Memory B cell (primary cell): ENCODE measurements around the gene SCUBE2.

Experiments used
- ATAC-seq: fragments of 150-1000 bp; cut with Tn5 transposase; 2 replicates; pipeline ENCODE4 v1.10.0; 2021; ENCODE audit warnings: low read depth, mild to moderate bottlenecking, moderate library complexity
- DNase-seq, 2 donors: peaks; one replicate each; pipeline ENCODE4 v3.0.0; 2022; ENCODE audit warnings: low spot score in 2 of 2
- H3K27ac Mint-ChIP-seq: one replicate; pipeline ENCODE4 v1.8.0; 2022; ENCODE audit warnings: mild to moderate bottlenecking, moderate library complexity, mixed read lengths
- H3K27me3 Mint-ChIP-seq: one replicate; pipeline ENCODE4 v1.8.0; 2022; ENCODE audit warnings: mixed read lengths
- H3K36me3 Mint-ChIP-seq: one replicate; pipeline ENCODE4 v1.8.0; 2022; ENCODE audit warnings: mild to moderate bottlenecking, mixed read lengths
- H3K4me1 Mint-ChIP-seq: one replicate; pipeline ENCODE4 v1.8.0; 2022; ENCODE audit warnings: mixed read lengths
- H3K4me3 Mint-ChIP-seq: one replicate; pipeline ENCODE4 v1.8.0; 2022; ENCODE audit warnings: mild to moderate bottlenecking, moderate library complexity, mixed read lengths
- H3K9me3 Mint-ChIP-seq: one replicate; pipeline ENCODE4 v1.8.0; 2022; ENCODE audit warnings: mixed read lengths

Gene SCUBE2

DNA sequence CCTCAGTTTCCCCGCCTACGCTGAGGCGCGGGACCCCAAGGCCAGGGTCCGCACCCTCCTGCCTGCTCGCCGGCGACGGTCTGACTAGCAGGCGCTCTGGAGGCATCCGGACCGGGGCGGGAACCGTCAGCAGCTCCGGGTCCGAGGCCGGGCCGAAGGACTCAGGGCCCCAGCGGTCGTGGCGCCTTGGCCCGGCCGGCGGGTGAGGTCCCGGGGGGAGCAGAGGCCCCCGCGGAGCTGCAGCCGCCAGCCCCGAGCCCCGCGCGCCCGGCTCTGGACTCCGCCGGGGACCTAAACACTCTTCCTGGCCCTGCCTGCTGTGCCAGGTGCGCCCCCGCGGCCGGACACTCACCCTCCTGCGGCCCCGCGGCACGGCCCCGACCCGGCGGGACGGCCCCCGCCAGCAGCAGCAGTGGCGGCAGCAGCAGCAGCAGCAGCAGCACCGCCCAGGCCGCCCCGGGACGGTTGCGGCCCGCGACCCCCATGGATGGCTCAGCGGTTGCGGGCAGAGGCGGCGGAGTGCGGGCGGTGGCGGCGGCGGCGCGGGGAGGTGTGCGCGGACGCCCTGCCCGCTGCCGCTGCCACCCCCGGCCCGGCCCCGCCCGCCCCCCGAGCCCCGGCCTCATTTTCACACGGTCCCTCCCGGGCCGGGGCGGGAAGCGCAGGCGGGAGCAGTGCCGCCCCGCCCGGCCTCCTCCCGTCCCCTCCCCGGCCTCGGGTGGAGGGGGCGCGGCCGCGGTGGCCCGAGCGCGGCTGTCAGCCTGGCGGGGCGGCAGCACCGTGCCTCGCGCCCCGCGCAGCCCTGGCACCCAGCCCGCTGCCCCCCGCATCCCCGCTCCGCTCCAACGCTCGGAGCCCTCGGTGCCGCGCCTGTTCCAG lies at the start of gene SCUBE2:
Gene SCUBE2, minus strand, starts transcription at position 556 of the 879 bp plus-strand sequence. Its CDS starts 71 bp downstream, at position 485.
- Mint-ChIP-seq H3K27me3 (peaks cover 30% of the 10 kb centered on the region), H3K27ac (no peak within 1 kb of the TSS), H3K36me3 (no peaks in the 10 kb centered on the region), H3K9me3 (no peaks in the 10 kb centered on the region), H3K4me1 (peaks cover 3% of the 10 kb centered on the region), H3K4me3 (peak within 1 kb of the TSS; percentile 72)
- ATAC-seq, result peak; percentile 51
- DNase-seq, result no peak

GRCh38 chr11:9141186-9141585 lies 49.8 kb upstream of the SCUBE2 start:
- no peaks in the 10 kb centered on the region for H3K9me3 Mint-ChIP-seq
- H3K27me3 Mint-ChIP-seq, result no peaks in the 10 kb centered on the region
- H3K36me3 Mint-ChIP-seq, result peaks cover 18% of the 10 kb centered on the region
- ATAC-seq (no peak), DNase-seq (no peak)
- H3K27ac Mint-ChIP-seq, result no peak overlapping the region
- no peak overlapping the region for H3K4me3 Mint-ChIP-seq
- H3K4me1 Mint-ChIP-seq, result peaks cover 4% of the 10 kb centered on the region

DNA sequence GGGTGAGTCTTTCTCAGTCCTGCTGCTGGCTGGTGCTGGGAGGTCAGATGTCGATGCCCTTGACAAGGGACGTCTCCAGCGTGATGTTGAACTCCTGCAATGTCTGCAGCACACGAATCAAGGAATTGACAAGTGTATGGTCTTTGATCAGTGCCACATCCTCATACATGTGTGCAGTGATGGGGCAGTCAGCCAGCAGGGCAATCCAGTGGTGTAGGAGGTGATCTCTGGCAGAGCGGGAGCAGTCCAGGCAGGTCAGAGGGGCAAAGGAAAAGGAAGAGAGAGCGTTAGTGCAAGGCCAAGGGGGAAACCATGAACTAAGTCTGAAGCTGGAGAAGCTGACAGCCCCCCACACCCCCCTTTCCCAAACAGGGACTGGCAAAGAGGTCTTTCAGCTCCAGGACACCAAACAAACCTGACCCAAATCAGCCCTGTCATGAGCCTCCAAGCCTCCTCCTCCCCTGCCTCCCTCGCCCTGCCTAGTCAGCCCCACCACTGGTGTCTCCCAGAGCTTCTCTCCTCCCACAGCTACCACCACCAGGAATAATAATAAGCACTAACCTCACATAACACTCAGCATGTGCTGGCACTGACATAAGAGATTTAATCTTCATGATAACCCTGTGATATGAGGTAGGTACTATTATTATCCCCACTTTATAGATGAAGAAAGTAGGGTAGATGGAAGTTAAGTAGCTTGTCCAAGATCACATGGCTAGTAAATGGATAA lies 48.4 kb upstream of the SCUBE2 start:
- DNase-seq (no peak), ATAC-seq (no peak)
- Mint-ChIP-seq H3K36me3 (peaks cover 16% of the 10 kb centered on the region), H3K4me1 (peaks cover 4% of the 10 kb centered on the region), H3K27ac (peak overlapping the region; percentile 71), H3K4me3 (no peak overlapping the region), H3K27me3 (no peaks in the 10 kb centered on the region), H3K9me3 (no peaks in the 10 kb centered on the region)

GRCh38 chr11:9138612-9139579 lies 47.5 kb upstream of the SCUBE2 start:
- Mint-ChIP-seq H3K27me3 (no peaks in the 10 kb centered on the region), H3K4me3 (no peak overlapping the region), H3K4me1 (peaks cover 4% of the 10 kb centered on the region), H3K9me3 (no peaks in the 10 kb centered on the region), H3K27ac (peak overlapping the region; percentile 71), H3K36me3 (peaks cover 16% of the 10 kb centered on the region)
- ATAC-seq (no peak), DNase-seq (no peak)

GRCh38 chr11:9138133-9138453 lies 46.7 kb upstream of the SCUBE2 start:
- H3K9me3 Mint-ChIP-seq, result no peaks in the 10 kb centered on the region
- H3K27me3 Mint-ChIP-seq, result no peaks in the 10 kb centered on the region
- ATAC-seq (peak; percentile 16), DNase-seq (no peak)
- H3K4me3 Mint-ChIP-seq, result no peak overlapping the region
- H3K27ac Mint-ChIP-seq, result no peak overlapping the region
- peaks cover 4% of the 10 kb centered on the region for H3K4me1 Mint-ChIP-seq
- peaks cover 16% of the 10 kb centered on the region for H3K36me3 Mint-ChIP-seq

DNA sequence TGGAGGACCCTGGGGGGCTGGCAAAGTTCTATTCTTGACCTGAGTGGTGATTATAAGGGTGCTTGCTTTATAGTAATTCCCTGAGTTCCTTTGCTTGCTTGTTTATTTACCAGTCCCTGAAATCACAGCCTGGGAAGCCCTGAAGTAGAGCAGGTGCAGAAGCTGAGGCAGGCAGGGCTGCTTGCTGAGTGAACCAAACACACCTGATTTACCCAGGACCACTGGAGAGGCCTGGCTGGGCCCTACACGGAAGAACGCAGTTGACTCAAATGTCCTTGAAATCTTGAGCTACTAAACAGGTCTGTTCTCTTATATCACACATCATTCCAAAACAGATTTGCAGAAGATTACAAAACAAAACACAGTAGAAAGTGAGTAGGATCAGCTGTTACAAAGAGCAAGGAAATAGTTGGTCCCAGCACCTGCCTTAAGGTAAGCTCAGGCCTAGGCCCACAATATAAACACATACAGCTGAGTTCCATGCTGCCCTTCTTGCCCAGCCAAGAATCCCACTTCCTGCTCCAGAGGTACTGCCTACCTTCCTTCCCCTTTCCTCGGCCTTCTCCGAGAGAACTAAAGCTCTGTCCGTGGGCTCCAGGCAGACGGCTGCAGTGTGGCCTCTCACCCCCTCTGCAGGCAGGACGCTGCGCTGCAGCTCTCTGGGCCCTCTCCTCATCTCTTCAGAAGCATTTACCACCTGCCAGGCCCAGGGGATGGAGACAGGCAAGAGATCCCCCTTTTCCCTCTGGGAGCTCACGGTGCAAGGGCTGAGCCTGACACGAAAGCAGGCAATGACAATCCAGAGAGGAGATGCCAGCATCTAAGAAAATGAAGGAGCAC lies 46.1 kb upstream of the SCUBE2 start:
- DNase-seq (peak; percentile 53 to 63), ATAC-seq (peak; percentile 95)
- Mint-ChIP-seq H3K27me3 (no peaks in the 10 kb centered on the region), H3K27ac (no peak overlapping the region), H3K4me1 (peaks cover 4% of the 10 kb centered on the region), H3K9me3 (no peaks in the 10 kb centered on the region), H3K36me3 (peaks cover 12% of the 10 kb centered on the region), H3K4me3 (no peak overlapping the region)

GRCh38 chr11:9136741-9137140 lies 45.3 kb upstream of the SCUBE2 start:
- H3K27me3 Mint-ChIP-seq, result no peaks in the 10 kb centered on the region
- ATAC-seq (no peak), DNase-seq (no peak)
- no peaks in the 10 kb centered on the region for H3K9me3 Mint-ChIP-seq
- peaks cover 9% of the 10 kb centered on the region for H3K36me3 Mint-ChIP-seq
- H3K27ac Mint-ChIP-seq, result no peak overlapping the region
- peaks cover 4% of the 10 kb centered on the region for H3K4me1 Mint-ChIP-seq
- no peak overlapping the region for H3K4me3 Mint-ChIP-seq

DNA sequence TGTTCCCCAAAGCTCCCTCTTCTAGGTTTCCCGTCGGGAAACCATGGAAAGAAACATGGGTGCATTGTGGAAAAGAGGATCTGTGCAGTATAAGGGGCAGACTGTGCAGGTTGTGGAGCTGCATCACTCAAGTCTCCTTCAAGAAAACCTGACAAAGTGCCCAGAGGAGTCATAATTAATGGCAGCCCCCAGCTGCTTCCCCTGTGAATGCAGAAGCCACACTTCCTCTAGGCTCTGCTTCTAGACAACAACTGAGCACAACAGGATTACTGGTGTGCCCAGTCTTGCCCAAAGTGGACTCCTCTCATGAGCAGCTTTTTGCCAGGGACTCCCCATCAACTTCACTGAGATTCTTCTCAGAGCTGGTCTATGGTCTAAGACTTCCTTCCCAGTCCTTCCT lies 42.6 kb upstream of the SCUBE2 start:
- no peaks in the 10 kb centered on the region for H3K9me3 Mint-ChIP-seq
- H3K4me3 Mint-ChIP-seq, result no peak overlapping the region
- no peak overlapping the region for H3K27ac Mint-ChIP-seq
- ATAC-seq (no peak), DNase-seq (no peak)
- H3K27me3 Mint-ChIP-seq, result no peaks in the 10 kb centered on the region
- peaks cover 1% of the 10 kb centered on the region for H3K36me3 Mint-ChIP-seq
- peaks cover 7% of the 10 kb centered on the region for H3K4me1 Mint-ChIP-seq

DNA sequence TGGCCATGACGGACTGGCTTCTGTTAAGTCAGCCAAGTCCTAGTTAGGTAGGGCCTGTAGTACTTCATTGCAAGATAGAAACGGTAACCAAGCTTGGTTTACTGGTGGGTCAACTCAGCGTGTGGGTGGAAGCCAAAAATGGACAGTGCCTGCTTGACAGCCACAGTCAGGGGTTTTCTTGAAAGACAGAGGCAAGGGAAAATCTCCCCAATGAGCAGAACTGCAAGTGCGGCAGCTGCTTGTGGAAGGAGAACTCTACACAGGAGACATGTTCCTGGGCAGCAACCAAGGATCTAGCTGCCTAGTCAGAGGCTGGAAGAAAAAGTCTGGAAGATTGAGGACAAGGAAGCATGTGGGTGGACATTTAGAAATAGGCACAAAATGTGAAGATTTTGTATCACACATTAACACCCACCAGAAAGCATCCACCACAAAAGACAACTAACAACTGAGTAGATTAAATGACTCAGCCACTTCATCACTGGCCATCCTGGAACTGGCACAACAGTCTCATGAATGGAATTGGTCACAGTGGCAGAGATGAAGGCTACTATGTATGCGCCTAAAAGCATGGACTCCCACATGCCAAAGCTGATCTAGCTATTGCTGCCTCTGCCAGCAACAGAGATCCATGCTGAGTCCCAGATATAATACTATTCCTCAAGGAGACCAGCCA lies 40.9 kb upstream of the SCUBE2 start:
- Mint-ChIP-seq H3K27ac (no peak overlapping the region), H3K36me3 (peaks cover 1% of the 10 kb centered on the region), H3K4me1 (peaks cover 3% of the 10 kb centered on the region), H3K9me3 (no peaks in the 10 kb centered on the region), H3K4me3 (no peak overlapping the region), H3K27me3 (no peaks in the 10 kb centered on the region)
- DNase-seq (no peak), ATAC-seq (no peak)

- peaks cover 3% of the 10 kb centered on the region for H3K4me1 Mint-ChIP-seq
- DNase-seq, result no peak
- no peak overlapping the region for H3K4me3 Mint-ChIP-seq
- peak; percentile 56 for ATAC-seq
- no peak overlapping the region for H3K27ac Mint-ChIP-seq
- H3K9me3 Mint-ChIP-seq, result no peaks in the 10 kb centered on the region
- H3K36me3 Mint-ChIP-seq, result no peaks in the 10 kb centered on the region
- H3K27me3 Mint-ChIP-seq, result no peaks in the 10 kb centered on the region
These were observed 38.9 kb upstream of the SCUBE2 start for GRCh38 chr11:9130297-9130696.

DNA sequence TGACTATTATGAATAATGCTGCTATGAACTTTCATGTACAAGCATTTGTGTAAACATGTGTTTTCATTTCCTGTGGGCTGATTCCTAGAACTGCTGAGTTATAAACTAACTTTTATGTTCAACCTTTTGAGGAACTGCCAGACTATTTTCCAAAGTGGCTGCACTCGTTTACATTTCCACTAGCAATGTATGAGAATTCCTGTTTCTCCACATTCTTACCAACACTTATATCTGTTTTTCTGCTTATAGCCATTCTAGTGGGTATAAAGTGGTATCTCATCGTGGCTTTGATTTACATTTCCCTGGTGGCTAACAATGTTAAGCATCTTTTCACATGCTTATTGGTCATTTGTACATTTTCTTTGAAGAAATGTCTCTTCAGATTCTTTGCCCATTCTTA lies 35.2 kb upstream of the SCUBE2 start:
- no peak overlapping the region for H3K4me3 Mint-ChIP-seq
- peaks cover 6% of the 10 kb centered on the region for H3K9me3 Mint-ChIP-seq
- ATAC-seq (no peak), DNase-seq (no peak)
- no peaks in the 10 kb centered on the region for H3K36me3 Mint-ChIP-seq
- H3K4me1 Mint-ChIP-seq, result peaks cover 8% of the 10 kb centered on the region
- H3K27me3 Mint-ChIP-seq, result no peaks in the 10 kb centered on the region
- H3K27ac Mint-ChIP-seq, result no peak overlapping the region

- peaks cover 8% of the 10 kb centered on the region for H3K4me1 Mint-ChIP-seq
- H3K36me3 Mint-ChIP-seq, result no peaks in the 10 kb centered on the region
- no peaks in the 10 kb centered on the region for H3K27me3 Mint-ChIP-seq
- no peak overlapping the region for H3K27ac Mint-ChIP-seq
- ATAC-seq (no peak), DNase-seq (no peak)
- no peak overlapping the region for H3K4me3 Mint-ChIP-seq
- peaks cover 6% of the 10 kb centered on the region for H3K9me3 Mint-ChIP-seq
These were observed 33.9 kb upstream of the SCUBE2 start for GRCh38 chr11:9125185-9125886.
